Panc1 (cell line): ENCODE measurements around the gene POLN.

Experiments used
- POLR2AphosphoS5 ChIP-seq: IDR thresholded peaks from 2 replicates; pipeline ENCODE4 v1.6.1; 2012; ENCODE audit warnings: mild to moderate bottlenecking, low read depth, low read length, moderate library complexity
- SIN3A ChIP-seq: IDR thresholded peaks from 2 replicates; pipeline ENCODE4 v1.6.1; 2012; ENCODE audit warnings: low read depth, mild to moderate bottlenecking, low read length, moderate library complexity, borderline replicate concordance; ENCODE audit not compliant: insufficient read depth
- TF ChIP-seq, protein P1 (sequence below): fragments of 450-650 bp; IDR thresholded peaks from 2 replicates; pipeline ENCODE4 v1.5.1; 2017; ENCODE audit warnings: mild to moderate bottlenecking

DNA sequence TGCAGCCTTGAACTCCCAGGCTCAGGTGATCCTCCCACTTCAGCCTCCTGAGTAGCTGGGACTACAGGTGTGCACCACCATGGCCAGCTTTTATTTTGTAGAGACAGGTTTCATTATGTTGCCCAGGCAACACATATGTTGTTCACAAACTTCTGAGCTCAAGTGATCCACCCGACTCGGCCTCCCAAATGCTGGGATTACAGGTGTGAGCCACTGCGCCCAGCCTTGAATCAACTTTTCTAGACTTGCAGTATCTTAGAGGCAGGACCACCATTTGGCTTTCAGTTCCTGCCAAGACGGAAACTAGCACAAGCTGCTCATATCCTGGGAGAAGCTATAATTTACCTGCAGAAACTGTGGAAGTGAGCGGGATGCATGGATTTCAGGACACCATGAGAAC lies 162.9 kb downstream of the POLN start:
- TF ChIP-seq, protein P1, sequence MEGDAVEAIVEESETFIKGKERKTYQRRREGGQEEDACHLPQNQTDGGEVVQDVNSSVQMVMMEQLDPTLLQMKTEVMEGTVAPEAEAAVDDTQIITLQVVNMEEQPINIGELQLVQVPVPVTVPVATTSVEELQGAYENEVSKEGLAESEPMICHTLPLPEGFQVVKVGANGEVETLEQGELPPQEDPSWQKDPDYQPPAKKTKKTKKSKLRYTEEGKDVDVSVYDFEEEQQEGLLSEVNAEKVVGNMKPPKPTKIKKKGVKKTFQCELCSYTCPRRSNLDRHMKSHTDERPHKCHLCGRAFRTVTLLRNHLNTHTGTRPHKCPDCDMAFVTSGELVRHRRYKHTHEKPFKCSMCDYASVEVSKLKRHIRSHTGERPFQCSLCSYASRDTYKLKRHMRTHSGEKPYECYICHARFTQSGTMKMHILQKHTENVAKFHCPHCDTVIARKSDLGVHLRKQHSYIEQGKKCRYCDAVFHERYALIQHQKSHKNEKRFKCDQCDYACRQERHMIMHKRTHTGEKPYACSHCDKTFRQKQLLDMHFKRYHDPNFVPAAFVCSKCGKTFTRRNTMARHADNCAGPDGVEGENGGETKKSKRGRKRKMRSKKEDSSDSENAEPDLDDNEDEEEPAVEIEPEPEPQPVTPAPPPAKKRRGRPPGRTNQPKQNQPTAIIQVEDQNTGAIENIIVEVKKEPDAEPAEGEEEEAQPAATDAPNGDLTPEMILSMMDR, result no peak
- TF ChIP-seq POLR2AphosphoS5 (no peak), SIN3A (no peak)
